Testis (tissue), 3 donors: ENCODE data around the gene LETM1. TPM values are rescaled to one million over a fixed set of nuclear protein-coding genes. Genes with fewer than 3 reads are reported as not detected.
A peak's percentile ranks its signal among the peaks of the same experiment; 100 is the strongest.

Experiments used
- DNase-seq: peaks from one replicate; pipeline ENCODE4 v3.0.0-alpha.2; 2019
- H3K27ac ChIP-seq, 2 donors: fragments of 200-600 bp; sonication (generic); one replicate each; pipeline ENCODE4 v1.5.1; 2019
- H3K27me3 ChIP-seq: fragments of 200-600 bp; sonication (generic); one replicate; pipeline ENCODE4 v1.5.1; 2019
- H3K36me3 ChIP-seq: fragments of 200-600 bp; sonication (generic); one replicate; pipeline ENCODE4 v1.5.1; 2017; ENCODE audit warnings: low read depth; ENCODE audit errors: missing control alignments
- H3K4me1 ChIP-seq: fragments of 200-600 bp; sonication (generic); one replicate; pipeline ENCODE4 v1.5.1; 2019
- H3K4me3 ChIP-seq, 2 donors: fragments of 200-600 bp; sonication (generic); one replicate each; pipeline ENCODE4 v1.5.1; 2017 to 2019
- H3K9me3 ChIP-seq: fragments of 200-600 bp; sonication (generic); one replicate; pipeline ENCODE4 v1.5.1; 2017
- POLR2A ChIP-seq: fragments of 450-650 bp; IDR thresholded peaks from one replicate; pipeline ENCODE4 v1.6.1; 2017; ENCODE audit warnings: antibody characterized with exemption, mild to moderate bottlenecking, moderate library complexity
- WGBS, 2 donors: methylation state at CpG; one replicate each; pipeline ENCODE4 v1.1.5; 2018; 5-methylcytosine and 5-hydroxymethylcytosine counted together
- intact Hi-C: fragments of 100-400 bp; cut with DNase I; formaldehyde crosslinking; loops from one replicate; pipeline ENCODE4 v1.15.1; 2023; ENCODE audit warnings: low total_unique reads
- polyA plus RNA-seq: library from polyadenylated mRNA; stranded (reverse); fragments of 350-450 nt; fragmentation: Illumina TruSeq; extraction: RNeasy Lipid Tissue Mini Kit (QIAGEN cat#74804); gene quantifications from one replicate; pipeline ENCODE4 v1.2.3, GENCODE V29; 2014; ENCODE audit warnings: low read depth, low replicate concordance; ENCODE audit not compliant: insufficient read depth
- total RNA-seq, 2 donors: library from RNA; depleted of rRNA; stranded (reverse); fragments of >200 nt; gene quantifications; one replicate each; pipeline ENCODE4 v1.2.3, GENCODE V29; 2016
- TF ChIP-seq, protein P1 (sequence below), 3 experiments: fragments of 450-650 bp in 2 of 3; fragments of 200-600 bp in 1 of 3; sonication (generic) in 1 of 3; IDR thresholded peaks; one replicate each; pipeline ENCODE4 v1.5.1; 2016 to 2019; ENCODE audit warnings: antibody characterized with exemption in 3 of 3, mild to moderate bottlenecking in 2 of 3, moderate library complexity in 1 of 3

The LETM1 gene
- total and polyA plus RNA-seq, 3 donors from 2014 or later, result 38.1 to 124 (median 90.7) TPM

DNA sequence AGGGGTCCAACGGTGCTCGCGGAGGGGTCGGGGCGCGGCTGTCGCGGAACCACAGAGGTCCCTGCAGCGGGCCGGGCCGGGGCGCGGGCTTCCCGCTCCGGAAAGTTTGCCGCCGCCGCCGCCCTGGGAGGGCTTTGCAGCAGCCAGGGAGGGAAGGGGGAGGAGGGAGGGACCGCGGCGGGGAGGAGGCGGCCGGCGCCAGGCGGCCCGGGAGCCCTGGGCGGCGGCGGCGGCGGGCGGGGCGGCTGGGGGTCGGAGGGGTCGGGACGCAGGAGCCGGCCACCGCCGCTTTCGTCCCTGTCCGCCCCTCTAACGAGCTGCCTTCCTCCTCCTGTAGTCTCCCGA, 62.5 kb downstream of the LETM1 start:
- H3K36me3 ChIP-seq, result no peaks in the 10 kb centered on the region
- TF ChIP-seq POLR2A, result no peak
- TF ChIP-seq, protein P1, sequence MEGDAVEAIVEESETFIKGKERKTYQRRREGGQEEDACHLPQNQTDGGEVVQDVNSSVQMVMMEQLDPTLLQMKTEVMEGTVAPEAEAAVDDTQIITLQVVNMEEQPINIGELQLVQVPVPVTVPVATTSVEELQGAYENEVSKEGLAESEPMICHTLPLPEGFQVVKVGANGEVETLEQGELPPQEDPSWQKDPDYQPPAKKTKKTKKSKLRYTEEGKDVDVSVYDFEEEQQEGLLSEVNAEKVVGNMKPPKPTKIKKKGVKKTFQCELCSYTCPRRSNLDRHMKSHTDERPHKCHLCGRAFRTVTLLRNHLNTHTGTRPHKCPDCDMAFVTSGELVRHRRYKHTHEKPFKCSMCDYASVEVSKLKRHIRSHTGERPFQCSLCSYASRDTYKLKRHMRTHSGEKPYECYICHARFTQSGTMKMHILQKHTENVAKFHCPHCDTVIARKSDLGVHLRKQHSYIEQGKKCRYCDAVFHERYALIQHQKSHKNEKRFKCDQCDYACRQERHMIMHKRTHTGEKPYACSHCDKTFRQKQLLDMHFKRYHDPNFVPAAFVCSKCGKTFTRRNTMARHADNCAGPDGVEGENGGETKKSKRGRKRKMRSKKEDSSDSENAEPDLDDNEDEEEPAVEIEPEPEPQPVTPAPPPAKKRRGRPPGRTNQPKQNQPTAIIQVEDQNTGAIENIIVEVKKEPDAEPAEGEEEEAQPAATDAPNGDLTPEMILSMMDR (IDR thresholded peaks at IDR 0.05), result no peak
- no peaks in the 10 kb centered on the region for H3K9me3 ChIP-seq
- peak overlapping the region in 1 of 2 donors; percentile 18 for H3K4me3 ChIP-seq
- DNase-seq, result no peak
- WGBS, 2 donors, result 1 to 2% methylated on average over 11 to 37 of the region's 44 CpGs
- intact Hi-C loops, result no loop called here
- H3K4me1 ChIP-seq, result peaks cover 9% of the 10 kb centered on the region
- no peak overlapping the region for H3K27ac ChIP-seq
- H3K27me3 ChIP-seq, result no peaks in the 10 kb centered on the region

DNA sequence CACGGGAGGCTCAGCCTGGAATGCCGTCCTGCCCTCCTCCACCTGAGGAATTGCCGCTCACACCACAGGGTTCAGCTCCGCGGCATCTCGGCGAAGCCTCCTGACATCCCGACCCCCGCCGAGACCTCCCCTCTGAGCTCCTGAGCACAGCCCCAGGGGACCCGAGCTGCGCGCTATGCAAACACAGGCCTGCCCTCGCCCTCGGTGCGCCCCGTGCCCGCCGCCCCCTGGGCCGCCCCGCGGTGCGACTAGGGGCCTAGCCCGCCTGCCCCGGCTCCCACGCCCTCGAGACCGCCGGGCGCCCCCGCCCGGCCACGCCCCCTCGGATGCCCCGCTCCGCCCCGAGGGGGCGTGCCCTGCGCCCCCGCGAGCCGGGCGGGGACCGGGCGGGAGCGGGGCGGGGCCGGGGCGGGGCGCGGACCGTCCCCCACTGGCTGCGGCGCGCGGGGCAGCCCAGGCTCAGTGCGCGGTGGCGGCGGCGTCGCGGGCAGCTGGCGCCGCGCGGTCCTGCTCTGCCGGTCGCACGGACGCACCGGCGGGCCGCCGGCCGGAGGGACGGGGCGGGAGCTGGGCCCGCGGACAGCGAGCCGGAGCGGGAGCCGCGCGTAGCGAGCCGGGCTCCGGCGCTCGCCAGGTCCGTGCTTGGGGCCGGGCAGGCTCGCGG, 63.0 kb downstream of the LETM1 start, which contains the start of gene FGFR3:
TSS of gene FGFR3 (plus strand) at position 462 of the 664 bp plus-strand sequence. CDS start 642 bp downstream, outside the sequence.
- intact Hi-C loops, result no loop called here
- DNase-seq, result peak; percentile 26
- TF ChIP-seq, protein P1 (IDR thresholded peaks at IDR 0.05), result no peak
- TF ChIP-seq POLR2A, result no peak

DNA sequence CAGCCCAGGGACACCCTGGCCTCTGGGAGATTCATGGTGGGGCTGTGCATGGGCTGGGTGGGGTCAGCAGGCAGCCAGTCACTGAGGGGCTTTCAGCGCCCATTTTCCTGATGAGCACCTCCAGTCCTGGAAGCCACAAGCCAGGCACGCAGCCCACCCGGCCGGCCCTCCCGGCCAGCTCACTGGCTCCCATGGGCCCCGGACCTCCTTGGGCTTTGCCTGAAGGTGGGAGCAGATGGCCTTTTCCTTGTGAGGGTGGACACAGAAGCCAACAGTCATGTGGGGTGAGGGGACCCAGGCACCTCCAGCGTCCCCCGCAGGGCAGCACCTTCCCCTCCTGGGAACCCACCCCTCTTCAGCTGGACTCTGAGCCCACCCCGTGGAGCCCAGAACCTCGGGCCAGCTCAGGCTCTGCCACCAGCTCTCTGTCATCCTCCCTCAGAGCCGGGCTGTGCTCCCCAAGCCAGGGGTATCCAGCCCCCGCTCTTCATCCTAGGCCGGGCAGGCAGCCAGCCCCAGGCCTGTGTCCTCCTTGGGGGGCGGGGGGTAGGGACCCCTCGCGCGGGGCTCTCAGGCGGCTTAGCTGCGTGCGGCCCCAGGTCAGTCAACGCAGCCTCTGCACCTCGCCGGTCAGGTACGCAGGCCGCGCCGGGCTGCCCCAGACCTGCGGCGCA, 63.7 kb downstream of the LETM1 start:
- TF ChIP-seq, protein P1 (IDR thresholded peaks at IDR 0.05), result no peak
- DNase-seq, result no peak
- no peak overlapping the region for H3K27ac ChIP-seq
- H3K4me3 ChIP-seq, result peak overlapping the region; percentile 15 to 39
- H3K9me3 ChIP-seq, result no peaks in the 10 kb centered on the region
- H3K27me3 ChIP-seq, result no peaks in the 10 kb centered on the region
- intact Hi-C loops, result no loop called here
- 32% methylated on average over 24 of the region's 29 CpGs; no CpG with 5 or more reads in 1 of the 2 donors for WGBS, 2 donors
- H3K36me3 ChIP-seq, result no peaks in the 10 kb centered on the region
- peaks cover 9% of the 10 kb centered on the region for H3K4me1 ChIP-seq

More for the DNA sequence above, 63.0 kb downstream of the LETM1 start, which contains the start of gene FGFR3:
- Histone ChIP-seq H3K9me3 (no peaks in the 10 kb centered on the region), H3K27me3 (no peaks in the 10 kb centered on the region), H3K27ac (no peak within 1 kb of the TSS), H3K4me3 (peak within 1 kb of the TSS; percentile 31 to 50), H3K36me3 (no peaks in the 10 kb centered on the region), H3K4me1 (peaks cover 9% of the 10 kb centered on the region)
- 1% methylated on average over 69 of the region's 95 CpGs; no CpG with 5 or more reads in 1 of the 2 donors for WGBS, 2 donors

DNA sequence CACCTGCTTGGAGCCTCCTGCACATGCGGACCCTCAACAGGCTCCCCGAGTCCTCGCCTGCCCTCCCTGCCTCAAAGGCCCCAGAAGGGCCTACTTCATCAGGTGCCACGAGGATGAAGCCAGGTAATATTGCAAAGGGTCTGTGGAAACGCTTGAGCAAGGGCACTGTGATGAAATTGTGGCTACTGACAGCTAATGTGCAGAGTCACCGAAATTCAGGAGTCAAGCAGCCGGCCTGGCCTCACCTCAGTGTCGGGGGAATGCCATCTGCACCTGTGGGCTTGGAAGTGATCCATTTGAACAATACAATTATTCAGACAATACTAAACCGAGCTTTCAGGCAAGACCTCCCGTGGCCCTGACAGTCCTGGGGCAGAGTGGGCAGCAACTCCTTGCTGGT, 66.0 kb downstream of the LETM1 start:
- TF ChIP-seq POLR2A, result no peak
- H3K4me1 ChIP-seq, result peaks cover 4% of the 10 kb centered on the region
- intact Hi-C loops, result no loop called here
- DNase-seq, result no peak
- WGBS, 2 donors, result 92% methylated on average over 10 of the region's 10 CpGs
- H3K4me3 ChIP-seq, result no peak overlapping the region
- H3K9me3 ChIP-seq, result no peaks in the 10 kb centered on the region
- no peaks in the 10 kb centered on the region for H3K27me3 ChIP-seq
- H3K36me3 ChIP-seq, result no peaks in the 10 kb centered on the region
- no peak overlapping the region for H3K27ac ChIP-seq

DNA sequence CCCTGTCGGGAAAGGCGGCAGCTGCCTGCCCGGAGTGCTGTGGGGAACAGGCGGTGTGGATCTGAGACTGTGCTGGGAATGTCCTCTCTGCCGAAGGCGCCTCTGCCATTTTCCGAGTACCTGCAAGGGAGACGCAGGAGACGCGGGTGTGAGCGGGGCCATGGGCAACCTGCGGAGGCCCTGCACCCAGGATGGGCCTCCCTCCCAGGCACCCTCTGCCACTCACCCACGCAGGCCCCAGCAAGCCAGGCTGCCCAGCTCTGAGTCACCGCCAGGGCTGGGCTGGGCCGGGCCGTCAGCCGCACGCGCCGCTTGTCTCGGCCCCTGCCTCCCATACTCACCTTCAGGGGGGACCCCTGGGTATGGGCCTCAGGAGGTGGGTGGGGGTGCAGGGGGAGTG, 66.4 kb downstream of the LETM1 start:
- Histone ChIP-seq H3K27me3 (no peaks in the 10 kb centered on the region), H3K27ac (no peak overlapping the region), H3K4me3 (no peak overlapping the region), H3K9me3 (no peaks in the 10 kb centered on the region), H3K36me3 (no peaks in the 10 kb centered on the region), H3K4me1 (peaks cover 3% of the 10 kb centered on the region)
- intact Hi-C loops, result no loop called here
- WGBS, 2 donors, result 86 to 93% methylated on average over 18 to 21 of the region's 21 CpGs
- DNase-seq, result no peak
- TF ChIP-seq, protein P1 (IDR thresholded peaks at IDR 0.05), result no peak
